HepG2 (cell line): ENCODE results near the gene LRRC4C. TPM values are rescaled to one million over a fixed set of nuclear protein-coding genes. Genes with fewer than 3 reads are reported as not detected.

Experiments used
- CBFB ChIP-seq: sonication (generic); formaldehyde crosslinking; IDR thresholded peaks from 2 replicates; pipeline ENCODE4 v1.4.0; 2020; ENCODE audit warnings: missing genetic modification reagents
- FOXM1 ChIP-seq: sonication (generic); formaldehyde crosslinking; IDR thresholded peaks from 2 replicates; pipeline ENCODE4 v1.5.0; 2020; ENCODE audit warnings: missing genetic modification reagents
- PPARG ChIP-seq: conservative IDR thresholded peaks from 2 replicates; pipeline ENCODE4 v1.6.1; 2016; ENCODE audit warnings: missing biosample characterization, missing genetic modification reagents
- SOX6 ChIP-seq, 2 experiments: fragments of 450-650 bp in 1 of 2; sonication (generic) in 1 of 2; formaldehyde crosslinking in 1 of 2; IDR thresholded peaks; 2 replicates each; pipeline versions ENCODE4 v1.4.0 to v1.6.1; 2017 to 2020; ENCODE audit warnings: antibody characterized with exemption in 1 of 2, mild to moderate bottlenecking in 1 of 2, missing genetic modification reagents in 1 of 2
- ZNF788 ChIP-seq: sonication (generic); formaldehyde crosslinking; IDR thresholded peaks from 2 replicates; pipeline ENCODE4 v1.5.0; 2020; ENCODE audit warnings: mild to moderate bottlenecking, missing genetic modification reagents, borderline replicate concordance
- polyA plus RNA-seq, 8 experiments: library from polyadenylated mRNA; depleted of rRNA in 3 of 8; stranded (reverse) in 7 of 8; unstranded in 1 of 8; fragments of >200 nt; fragmentation: Illumina TruSeq in 4 of 8; extraction: Trizol in 4 of 8; gene quantifications; 2 replicates each; pipeline versions ENCODE4 v1.2.1 to v1.2.3, GENCODE V29; 2011 to 2016; ENCODE audit warnings: low read depth in 4 of 8, missing spikeins in 1 of 8, mixed read lengths in 1 of 8; ENCODE audit not compliant: insufficient read depth in 1 of 8
- total RNA-seq, 5 experiments: library from RNA; depleted of rRNA; stranded (reverse); fragments of >200 nt; fragmentation: Illumina TruSeq; extraction: Trizol; gene quantifications; 2 replicates each; pipeline ENCODE4 v1.2.3, GENCODE V29; 2016; ENCODE audit warnings: low read depth in 1 of 5
- TF ChIP-seq, protein P1 (sequence below), 2 experiments: sonication (generic) in 1 of 2; formaldehyde crosslinking in 1 of 2; IDR thresholded peaks; 2 replicates each; pipeline versions ENCODE4 v1.4.0 to v1.6.1; 2016 to 2020; ENCODE audit warnings: borderline replicate concordance in 1 of 2, low read depth in 1 of 2, mild to moderate bottlenecking in 1 of 2, missing genetic modification reagents in 1 of 2
- TF ChIP-seq, protein P2 (sequence below): sonication (generic); formaldehyde crosslinking; IDR thresholded peaks from 2 replicates; pipeline ENCODE4 v1.4.0; 2020; ENCODE audit warnings: missing genetic modification reagents, mild to moderate bottlenecking, borderline replicate concordance

Gene LRRC4C
- total and polyA plus RNA-seq, 2 of the 13 experiments (the other 11 are each of a cell fraction or from before 2014, with no cell fraction given) = not detected

DNA sequence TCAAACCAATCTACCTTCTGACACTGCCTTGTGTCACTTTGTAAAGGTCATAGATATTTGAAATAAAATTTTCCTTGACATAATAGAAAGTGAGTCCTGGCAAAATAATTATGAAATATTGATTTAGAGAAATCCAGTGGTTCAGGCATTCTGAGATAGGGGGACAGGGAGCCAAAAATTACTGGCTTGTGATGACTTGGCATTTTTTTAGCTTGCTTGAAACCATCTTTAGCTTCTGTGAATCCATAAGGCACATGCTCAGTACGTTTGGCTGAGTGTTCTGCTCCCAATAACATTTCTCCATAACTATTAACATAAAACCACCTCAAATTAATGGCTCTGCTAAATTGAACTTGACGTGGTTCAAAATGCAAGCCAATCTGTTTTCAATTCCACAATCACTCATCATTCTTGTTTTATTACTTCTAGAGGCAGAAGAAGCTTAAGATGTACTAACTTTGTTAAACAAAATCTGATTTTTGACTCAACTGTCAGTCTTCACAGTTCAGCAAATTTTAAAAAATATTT lies 209.0 kb downstream of the LRRC4C start (continued):
- TF ChIP-seq, protein P1, sequence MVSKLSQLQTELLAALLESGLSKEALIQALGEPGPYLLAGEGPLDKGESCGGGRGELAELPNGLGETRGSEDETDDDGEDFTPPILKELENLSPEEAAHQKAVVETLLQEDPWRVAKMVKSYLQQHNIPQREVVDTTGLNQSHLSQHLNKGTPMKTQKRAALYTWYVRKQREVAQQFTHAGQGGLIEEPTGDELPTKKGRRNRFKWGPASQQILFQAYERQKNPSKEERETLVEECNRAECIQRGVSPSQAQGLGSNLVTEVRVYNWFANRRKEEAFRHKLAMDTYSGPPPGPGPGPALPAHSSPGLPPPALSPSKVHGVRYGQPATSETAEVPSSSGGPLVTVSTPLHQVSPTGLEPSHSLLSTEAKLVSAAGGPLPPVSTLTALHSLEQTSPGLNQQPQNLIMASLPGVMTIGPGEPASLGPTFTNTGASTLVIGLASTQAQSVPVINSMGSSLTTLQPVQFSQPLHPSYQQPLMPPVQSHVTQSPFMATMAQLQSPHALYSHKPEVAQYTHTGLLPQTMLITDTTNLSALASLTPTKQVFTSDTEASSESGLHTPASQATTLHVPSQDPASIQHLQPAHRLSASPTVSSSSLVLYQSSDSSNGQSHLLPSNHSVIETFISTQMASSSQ (IDR thresholded peaks at IDR 0.05; ENCODE audit: low read depth) = no peak
- TF ChIP-seq, protein P1 (CRISPR knock-in tag; IDR thresholded peaks at IDR 0.05; ENCODE audit: borderline replicate concordance) = no peak
- TF ChIP-seq ZNF788 (CRISPR knock-in tag) (no peak), FOXM1 (CRISPR knock-in tag) (no peak), SOX6 (IDR thresholded peaks at IDR 0.05) (no peak), SOX6 (CRISPR knock-in tag; IDR thresholded peaks at IDR 0.05) (no peak), CBFB (CRISPR knock-in tag) (no peak), PPARG (CRISPR knock-in tag) (no peak)
- TF ChIP-seq, protein P2, sequence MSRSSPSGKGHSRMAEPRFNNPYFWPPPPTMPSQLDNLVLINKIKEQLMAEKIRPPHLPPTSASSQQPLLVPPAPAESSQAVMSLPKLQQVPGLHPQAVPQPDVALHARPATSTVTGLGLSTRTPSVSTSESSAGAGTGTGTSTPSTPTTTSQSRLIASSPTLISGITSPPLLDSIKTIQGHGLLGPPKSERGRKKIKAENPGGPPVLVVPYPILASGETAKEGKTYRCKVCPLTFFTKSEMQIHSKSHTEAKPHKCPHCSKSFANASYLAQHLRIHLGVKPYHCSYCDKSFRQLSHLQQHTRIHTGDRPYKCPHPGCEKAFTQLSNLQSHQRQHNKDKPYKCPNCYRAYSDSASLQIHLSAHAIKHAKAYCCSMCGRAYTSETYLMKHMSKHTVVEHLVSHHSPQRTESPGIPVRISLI (CRISPR knock-in tag) = no peak
- TF ChIP-seq, all 625 proteins: peak for 3
